Bronchial epithelial cell (primary cell): ENCODE data around the gene LRRC8E. TPM values are rescaled to one million over a fixed set of nuclear protein-coding genes. Genes with fewer than 3 reads are reported as not detected.
"Not testable (repeated sequence)": the region's sequence is repeated elsewhere in the genome, so short reads cannot be mapped to it uniquely, and the experiment has no call there.

Experiments used
- DNase-seq: peaks from one replicate; pipeline ENCODE4 v3.0.0-alpha.2; 2010; ENCODE audit warnings: low read depth
- FAIRE-seq: peaks from 2 replicates; lab custom pipeline; 2011; peaks lifted over from hg19 to GRCh38; lab: Jason Lieb, UNC
- H3K27me3 ChIP-seq: 2 replicates; pipeline ENCODE4 v1.5.1; 2011; ENCODE audit warnings: low read length; ENCODE audit not compliant: control insufficient read depth, insufficient read depth
- H3K36me3 ChIP-seq: 2 replicates; pipeline ENCODE4 v1.5.1; 2011; ENCODE audit warnings: low read length; ENCODE audit not compliant: control insufficient read depth, insufficient read depth
- H3K4me3 ChIP-seq: 2 replicates; pipeline ENCODE4 v1.5.1; 2011; ENCODE audit warnings: mild to moderate bottlenecking, low read depth, low read length, control low read depth
- total RNA-seq: library from RNA; depleted of rRNA; stranded (reverse); fragments of >200 nt; gene quantifications from 2 replicates; pipeline ENCODE4 v1.2.1, GENCODE V29; 2014
- TF ChIP-seq, protein P1 (sequence below): IDR thresholded peaks from 2 replicates; pipeline ENCODE4 v1.5.1; 2011; ENCODE audit warnings: mild to moderate bottlenecking, moderate library complexity, low read length, control low read depth, inconsistent platforms; ENCODE audit not compliant: insufficient read depth, severe bottlenecking

The LRRC8E gene
- total RNA-seq, 1 donor from 2014 or later = 7.6 TPM

DNA sequence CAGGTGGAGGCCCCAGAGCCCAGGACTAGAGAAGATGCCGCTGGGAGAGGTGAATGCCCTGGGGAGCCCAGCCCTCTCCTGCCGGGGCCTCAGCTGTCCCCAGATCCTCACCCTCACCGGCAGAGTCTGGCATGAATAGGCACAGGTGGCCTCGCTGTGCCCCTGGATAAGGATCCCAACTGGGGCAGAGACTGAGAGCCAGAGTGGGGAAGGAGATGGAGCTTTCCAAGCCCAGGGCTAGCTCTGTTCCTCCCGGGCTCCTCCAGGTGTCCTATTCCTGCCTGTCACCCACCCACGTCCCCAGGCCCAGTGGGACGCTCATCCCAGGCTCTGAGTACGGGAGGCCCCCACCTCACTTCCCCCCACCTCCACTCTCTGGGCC is 30.6 kb upstream of the LRRC8E start:
- Histone ChIP-seq H3K4me3 (no peak overlapping the region), H3K27me3 (no peaks in the 10 kb centered on the region), H3K36me3 (no peaks in the 10 kb centered on the region)
- FAIRE-seq (no peak), DNase-seq (no peak)
- TF ChIP-seq, protein P1, sequence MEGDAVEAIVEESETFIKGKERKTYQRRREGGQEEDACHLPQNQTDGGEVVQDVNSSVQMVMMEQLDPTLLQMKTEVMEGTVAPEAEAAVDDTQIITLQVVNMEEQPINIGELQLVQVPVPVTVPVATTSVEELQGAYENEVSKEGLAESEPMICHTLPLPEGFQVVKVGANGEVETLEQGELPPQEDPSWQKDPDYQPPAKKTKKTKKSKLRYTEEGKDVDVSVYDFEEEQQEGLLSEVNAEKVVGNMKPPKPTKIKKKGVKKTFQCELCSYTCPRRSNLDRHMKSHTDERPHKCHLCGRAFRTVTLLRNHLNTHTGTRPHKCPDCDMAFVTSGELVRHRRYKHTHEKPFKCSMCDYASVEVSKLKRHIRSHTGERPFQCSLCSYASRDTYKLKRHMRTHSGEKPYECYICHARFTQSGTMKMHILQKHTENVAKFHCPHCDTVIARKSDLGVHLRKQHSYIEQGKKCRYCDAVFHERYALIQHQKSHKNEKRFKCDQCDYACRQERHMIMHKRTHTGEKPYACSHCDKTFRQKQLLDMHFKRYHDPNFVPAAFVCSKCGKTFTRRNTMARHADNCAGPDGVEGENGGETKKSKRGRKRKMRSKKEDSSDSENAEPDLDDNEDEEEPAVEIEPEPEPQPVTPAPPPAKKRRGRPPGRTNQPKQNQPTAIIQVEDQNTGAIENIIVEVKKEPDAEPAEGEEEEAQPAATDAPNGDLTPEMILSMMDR = no peak

DNA sequence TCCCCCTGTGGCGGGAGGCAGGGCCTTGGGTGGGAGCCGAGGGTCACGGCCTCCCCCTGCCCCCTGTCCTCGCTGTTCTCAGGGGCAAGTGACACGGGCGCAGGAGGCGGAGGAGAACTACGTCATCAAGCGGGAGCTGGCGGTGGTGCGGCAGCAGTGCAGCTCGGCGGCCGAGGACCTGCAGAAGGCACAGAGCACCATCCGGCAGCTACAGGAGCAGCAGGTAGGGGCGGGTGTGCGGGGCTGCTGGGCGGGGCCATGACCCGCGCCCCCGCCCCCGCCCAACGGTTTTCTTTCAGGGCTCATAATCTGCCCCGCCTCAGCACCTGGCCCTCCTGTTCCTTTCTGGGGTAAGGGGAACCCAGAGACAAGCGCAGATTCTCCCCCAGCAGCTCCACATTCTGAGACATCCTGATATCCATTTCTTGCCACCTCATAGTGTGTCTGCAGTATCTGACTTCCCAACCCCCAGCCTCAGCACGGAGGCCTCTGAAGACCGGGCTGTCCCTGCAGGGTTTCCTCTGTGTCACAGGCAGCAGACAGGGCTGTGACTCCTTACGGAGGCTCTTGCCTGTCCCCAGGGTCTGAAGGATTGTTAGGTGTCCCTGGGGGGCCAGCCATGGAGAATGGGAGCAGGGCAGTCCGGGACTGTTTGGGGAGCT is 30.1 kb upstream of the LRRC8E start:
- TF ChIP-seq, protein P1 = no peak
- no peak overlapping the region for H3K4me3 ChIP-seq
- H3K36me3 ChIP-seq = no peaks in the 10 kb centered on the region
- H3K27me3 ChIP-seq = no peaks in the 10 kb centered on the region
- FAIRE-seq (no peak), DNase-seq (no peak)

DNA sequence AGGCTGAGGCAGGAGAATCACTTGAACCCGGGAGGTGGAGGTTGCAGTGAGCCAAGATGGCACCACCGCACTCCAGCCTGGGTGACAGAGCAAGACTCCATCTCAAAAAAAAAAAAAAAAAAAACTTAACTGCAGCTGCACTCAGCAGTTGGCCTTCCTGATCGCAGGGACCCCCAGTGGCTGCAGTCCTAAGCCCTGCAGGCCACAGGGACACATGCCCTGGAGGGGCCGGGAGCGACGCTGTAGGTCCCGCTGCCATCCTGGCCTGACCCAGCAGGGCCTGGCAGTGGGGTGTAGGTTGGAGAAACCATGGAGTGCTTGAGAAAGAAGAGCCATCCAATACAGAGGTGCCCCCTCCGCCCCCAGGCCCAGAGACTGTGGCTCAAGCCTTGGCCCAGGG is 29.2 kb upstream of the LRRC8E start:
- H3K36me3 ChIP-seq, H3K27me3 ChIP-seq, H3K4me3 ChIP-seq, DNase-seq, FAIRE-seq: not testable (repeated sequence)

DNA sequence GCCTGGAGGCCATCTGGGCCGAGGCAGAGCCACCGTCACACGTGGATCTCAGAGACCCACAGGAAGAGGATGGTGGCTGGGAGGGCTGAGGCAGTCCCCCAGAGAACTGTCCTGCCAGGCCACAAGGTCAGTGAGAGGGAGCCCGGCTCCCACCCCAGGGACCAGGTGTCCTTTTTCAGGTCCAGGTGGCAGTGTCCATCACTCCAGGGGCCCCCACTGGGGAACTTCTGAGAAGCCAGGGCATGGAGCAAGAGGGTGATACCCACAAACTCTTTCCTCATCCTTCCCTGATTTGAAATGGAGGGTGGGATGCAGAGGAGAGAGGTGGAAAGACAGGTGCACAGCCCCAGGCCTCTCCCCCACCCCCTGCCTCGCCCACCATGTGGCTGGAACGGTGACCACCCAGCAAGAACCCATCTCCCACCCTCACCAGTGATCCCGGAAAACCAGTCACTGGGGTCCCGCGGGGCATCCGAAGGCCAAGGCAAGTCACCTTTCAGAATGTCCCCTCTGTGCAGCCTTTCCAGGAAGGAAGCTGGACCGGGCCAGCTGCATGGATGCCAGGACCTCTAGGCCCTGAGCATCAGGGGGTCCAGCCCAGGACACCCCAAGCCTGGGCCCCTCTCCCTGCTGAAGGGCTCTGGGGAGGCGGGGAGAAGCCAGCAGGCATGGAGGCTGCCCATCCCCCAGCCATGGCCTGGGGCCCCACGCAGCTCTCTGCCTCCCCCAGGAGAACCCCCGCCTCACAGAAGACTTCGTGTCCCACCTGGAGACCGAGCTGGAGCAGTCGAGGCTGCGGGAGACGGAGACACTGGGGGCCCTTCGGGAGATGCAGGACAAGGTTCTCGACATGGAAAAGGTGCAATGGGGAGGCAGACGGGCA is 28.2 kb upstream of the LRRC8E start:
- H3K36me3 ChIP-seq = no peaks in the 10 kb centered on the region
- TF ChIP-seq, protein P1 = no peak
- no peaks in the 10 kb centered on the region for H3K27me3 ChIP-seq
- DNase-seq = no peak
- FAIRE-seq = no peak
- no peak overlapping the region for H3K4me3 ChIP-seq

DNA sequence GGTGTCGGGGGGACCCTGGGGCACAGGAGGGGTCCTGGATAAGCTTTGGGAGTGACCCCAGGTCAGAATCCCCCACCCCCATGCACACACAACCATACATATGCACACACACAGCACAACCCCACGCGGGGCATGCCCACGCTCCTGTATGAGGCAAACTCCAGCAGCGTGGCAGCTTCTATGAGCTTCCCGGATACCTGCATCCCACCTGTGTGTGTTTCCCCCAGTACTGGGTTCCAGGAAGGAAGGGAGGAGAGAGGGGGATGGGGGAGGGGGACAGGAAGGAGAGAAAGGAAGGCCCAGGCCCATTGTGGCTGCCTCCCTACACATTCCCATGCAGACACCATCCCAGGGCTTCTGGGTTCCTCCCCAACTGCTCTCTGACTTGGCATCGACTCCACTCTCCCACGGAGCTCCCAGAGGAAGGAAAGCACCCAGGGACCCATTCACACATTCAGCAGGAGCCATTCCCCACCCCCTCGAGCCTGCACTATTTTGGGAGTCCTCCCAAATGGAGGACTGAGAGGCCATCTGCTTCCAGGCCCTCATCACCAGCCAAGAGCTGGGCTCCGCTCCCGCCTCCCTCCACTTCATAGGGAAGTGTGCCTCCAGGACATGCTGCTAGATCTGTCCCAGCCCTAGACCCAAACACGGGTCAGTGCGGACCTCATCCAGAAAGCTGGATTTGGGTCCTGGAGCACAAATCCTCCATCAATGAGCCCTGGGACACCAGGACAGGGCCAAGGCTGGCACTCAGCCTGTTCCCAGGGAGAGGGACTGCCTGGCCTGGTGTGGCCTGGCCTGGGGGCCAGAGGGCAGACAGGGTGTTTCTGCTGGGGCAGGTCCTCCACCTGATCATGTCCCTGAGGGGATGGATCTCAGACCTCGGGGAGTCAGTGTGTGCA is 27.3 kb upstream of the LRRC8E start:
- no peaks in the 10 kb centered on the region for H3K27me3 ChIP-seq
- FAIRE-seq = no peak
- no peak overlapping the region for H3K4me3 ChIP-seq
- DNase-seq = no peak
- TF ChIP-seq, protein P1 = no peak
- H3K36me3 ChIP-seq = no peaks in the 10 kb centered on the region
